Uterus (tissue), 4 donors: ENCODE measurements around the gene RAB7A. TPM values are rescaled to one million over a fixed set of nuclear protein-coding genes. Genes with fewer than 3 reads are reported as not detected.
"Not testable (repeated sequence)": the region's sequence is repeated elsewhere in the genome, so short reads cannot be mapped to it uniquely, and the experiment has no call there.

Experiments
- DNase-seq, 2 donors: peaks; one replicate each; pipeline ENCODE4 v3.0.0-alpha.2; 2019 to 2020
- H3K27ac ChIP-seq, 2 donors: fragments of 200-600 bp; sonication (generic); 1 replicate in 1 of 2; 2 replicates in 1 of 2; pipeline ENCODE4 v1.5.1; 2016 to 2018
- H3K27me3 ChIP-seq, 2 donors: fragments of 200-600 bp; sonication (generic); one replicate each; pipeline ENCODE4 v1.5.1; 2018 to 2019; ENCODE audit warnings: control low read depth in 1 of 2
- H3K36me3 ChIP-seq, 2 donors: fragments of 200-600 bp; sonication (generic); one replicate each; pipeline ENCODE4 v1.5.1; 2019; ENCODE audit warnings: control low read depth in 1 of 2
- H3K4me1 ChIP-seq, 2 donors: fragments of 200-600 bp; sonication (generic); one replicate each; pipeline ENCODE4 v1.5.1; 2018 to 2019; ENCODE audit warnings: control low read depth in 1 of 2
- H3K4me3 ChIP-seq, 2 donors: fragments of 200-600 bp; sonication (generic); 1 replicate in 1 of 2; 2 replicates in 1 of 2; pipeline ENCODE4 v1.5.1; 2018 to 2019; ENCODE audit warnings: mild to moderate bottlenecking in 1 of 2
- H3K9me3 ChIP-seq, 2 donors: fragments of 200-600 bp; sonication (generic); one replicate each; pipeline ENCODE4 v1.5.1; 2019; ENCODE audit warnings: control low read depth in 1 of 2
- CTCF ChIP-seq, 4 experiments: fragments of 200-600 bp in 2 of 4; fragments of 450-650 bp in 2 of 4; sonication (generic) in 2 of 4; IDR thresholded peaks; one replicate each; pipeline ENCODE4 v1.5.1; 2016 to 2019; ENCODE audit warnings: antibody characterized with exemption in 4 of 4, mild to moderate bottlenecking in 2 of 4, moderate library complexity in 1 of 4
- POLR2A ChIP-seq, 2 donors: fragments of 450-650 bp; IDR thresholded peaks; one replicate each; pipeline ENCODE4 v1.6.1; 2016; ENCODE audit warnings: antibody characterized with exemption in 2 of 2, mild to moderate bottlenecking in 1 of 2, moderate library complexity in 1 of 2
- intact Hi-C: fragments of 100-400 bp; cut with DNase I; formaldehyde crosslinking; loops from one replicate; pipeline ENCODE4 v1.15.1; 2023; ENCODE audit warnings: low total_unique reads
- total RNA-seq, 4 donors: library from RNA; depleted of rRNA in 3 of 4; stranded (reverse); fragments of >200 nt in 3 of 4; gene quantifications; one replicate each; pipeline versions ENCODE4 v1.1.0 to v1.2.4, GENCODE V29; 2014 to 2023
- donor health status: DM: yes; HTN: yes; CAD: no.

The RAB7A gene
- total RNA-seq, 4 donors from 2014 or later, result 32.8 to 224 (median 70.6) TPM

- no peaks in the 10 kb centered on the region for H3K9me3 ChIP-seq
- H3K27me3 ChIP-seq, result no peaks in the 10 kb centered on the region
- no peak for DNase-seq
- H3K36me3 ChIP-seq, result no peaks in the 10 kb centered on the region
- intact Hi-C loops, result no loop called here
- no peak for TF ChIP-seq CTCF (IDR thresholded peaks at IDR 0.05)
- TF ChIP-seq POLR2A (IDR thresholded peaks at IDR 0.05), result no peak
- no peak overlapping the region for H3K4me3 ChIP-seq
- no peaks in the 10 kb centered on the region for H3K4me1 ChIP-seq
- H3K27ac ChIP-seq, result no peak overlapping the region
These were observed 15.1 kb upstream of the RAB7A start for GRCh38 chr3:128710816-128711433.

GRCh38 chr3:128712848-128713247 is 13.1 kb upstream of the RAB7A start:
- intact Hi-C loops, result no loop called here
- no peaks in the 10 kb centered on the region for H3K36me3 ChIP-seq
- H3K9me3 ChIP-seq, result no peaks in the 10 kb centered on the region
- H3K4me1 ChIP-seq, result no peaks in the 10 kb centered on the region
- no peak for TF ChIP-seq POLR2A (IDR thresholded peaks at IDR 0.05)
- no peak for TF ChIP-seq CTCF (IDR thresholded peaks at IDR 0.05)
- H3K27ac ChIP-seq, result no peak overlapping the region
- H3K4me3 ChIP-seq, result no peak overlapping the region
- no peak for DNase-seq
- no peaks in the 10 kb centered on the region for H3K27me3 ChIP-seq

GRCh38 chr3:128714887-128715491 is 11.0 kb upstream of the RAB7A start:
- intact Hi-C loops, result no loop called here
- Histone ChIP-seq H3K4me3 (no peak overlapping the region), H3K36me3 (no peaks in the 10 kb centered on the region), H3K27ac (no peak overlapping the region), H3K27me3 (no peaks in the 10 kb centered on the region), H3K4me1 (no peaks in the 10 kb centered on the region), H3K9me3 (no peaks in the 10 kb centered on the region)
- no peak for DNase-seq
- TF ChIP-seq CTCF (IDR thresholded peaks at IDR 0.05) (no peak), POLR2A (IDR thresholded peaks at IDR 0.05) (no peak)

- H3K27me3 ChIP-seq, H3K36me3 ChIP-seq, intact Hi-C loops, H3K4me1 ChIP-seq, DNase-seq, H3K27ac ChIP-seq, H3K4me3 ChIP-seq, H3K9me3 ChIP-seq: not testable (repeated sequence)
These were observed 7.1 kb upstream of the RAB7A start for GRCh38 chr3:128718892-128719291.

GRCh38 chr3:128720891-128721290 is 5.1 kb upstream of the RAB7A start:
- TF ChIP-seq POLR2A (IDR thresholded peaks at IDR 0.05) (no peak), CTCF (IDR thresholded peaks at IDR 0.05) (no peak)
- DNase-seq, result no peak
- Histone ChIP-seq H3K27ac (no peak overlapping the region), H3K27me3 (no peaks in the 10 kb centered on the region), H3K4me3 (no peak overlapping the region), H3K4me1 (peaks cover 0 to 5% of the 10 kb centered on the region in 2 donors), H3K9me3 (no peaks in the 10 kb centered on the region), H3K36me3 (no peaks in the 10 kb centered on the region)
- intact Hi-C loops, result no loop called here
